HEK293 (cell line): ENCODE results near the gene ZNF200.
A peak's percentile ranks its signal among the peaks of the same experiment; 100 is the strongest.

Experiments used
- CTCF ChIA-PET: fragments of 350-600 bp; formaldehyde crosslinking; extraction: SDS; loops from one replicate; lab custom pipeline; 2021; ENCODE audit warnings: antibody characterized with exemption; lab: Yijun Ruan, JAX
- POLR2A ChIA-PET: fragments of 300-600 bp; formaldehyde crosslinking; extraction: SDS; loops from one replicate; lab custom pipeline; 2020; ENCODE audit warnings: antibody characterized with exemption, inconsistent platforms; lab: Yijun Ruan, JAX
- H3K27ac ChIP-seq: fragments of 200-500 bp; sonication (Bioruptor generic); 2 replicates; pipeline ENCODE4 v1.5.1; 2014; ENCODE audit warnings: low read depth, low read length, control low read depth, inconsistent platforms; ENCODE audit errors: extremely low read depth
- H3K36me3 ChIP-seq, 2 experiments: fragments of 200-500 bp in 1 of 2; sonication (Bioruptor generic) in 1 of 2; 1 replicate in 1 of 2; 2 replicates in 1 of 2; pipeline ENCODE4 v1.5.1; 2014 to 2017; ENCODE audit warnings: inconsistent platforms in 2 of 2, low read length in 2 of 2; ENCODE audit not compliant: control insufficient read depth in 2 of 2, insufficient read depth in 1 of 2
- H3K4me1 ChIP-seq: fragments of 200-500 bp; sonication (Bioruptor generic); 2 replicates; pipeline ENCODE4 v1.5.1; 2014; ENCODE audit warnings: mild to moderate bottlenecking, low read length, inconsistent platforms; ENCODE audit not compliant: control insufficient read depth, insufficient read depth
- H3K4me3 ChIP-seq: 2 replicates; pipeline ENCODE4 v1.5.1; 2011; ENCODE audit warnings: low read depth, mild to moderate bottlenecking, control low read depth, low read length, moderate library complexity
- H3K9me3 ChIP-seq: fragments of 200-500 bp; sonication (Bioruptor generic); 2 replicates; pipeline ENCODE4 v1.5.1; 2014; ENCODE audit warnings: low read depth, low read length, inconsistent platforms; ENCODE audit not compliant: control insufficient read depth, insufficient read depth
- EGR2 ChIP-seq: fragments of 450-650 bp; formaldehyde crosslinking; IDR thresholded peaks from 2 replicates; pipeline ENCODE4 v1.5.1; 2016; ENCODE audit warnings: low read depth, missing biosample characterization, missing genetic modification characterization
- GLIS1 ChIP-seq: fragments of 450-650 bp; formaldehyde crosslinking; IDR thresholded peaks from 2 replicates; pipeline ENCODE4 v1.5.1; 2016; ENCODE audit warnings: missing biosample characterization, missing genetic modification characterization
- KLF7 ChIP-seq: fragments of 450-650 bp; formaldehyde crosslinking; IDR thresholded peaks from 2 replicates; pipeline ENCODE4 v1.5.1; 2016; ENCODE audit warnings: missing biosample characterization, missing genetic modification characterization, borderline replicate concordance
- KLF9 ChIP-seq: fragments of 450-650 bp; formaldehyde crosslinking; IDR thresholded peaks from 2 replicates; pipeline ENCODE4 v1.5.1; 2016; ENCODE audit warnings: missing biosample characterization, missing genetic modification characterization, low read depth
- REPIN1 ChIP-seq: fragments of 450-650 bp; formaldehyde crosslinking; IDR thresholded peaks from 2 replicates; pipeline ENCODE4 v1.5.1; 2017; ENCODE audit warnings: missing biosample characterization, missing genetic modification characterization, low read depth
- SCRT2 ChIP-seq: fragments of 450-650 bp; formaldehyde crosslinking; IDR thresholded peaks from 2 replicates; pipeline ENCODE4 v1.5.1; 2016; ENCODE audit warnings: missing biosample characterization, missing genetic modification characterization
- TCF7L2 ChIP-seq: IDR thresholded peaks from 2 replicates; pipeline ENCODE4 v1.6.1; 2011; ENCODE audit warnings: low read depth, mild to moderate bottlenecking, inconsistent platforms, low read length, moderate library complexity, borderline replicate concordance
- ZNF10 ChIP-seq: fragments of 450-650 bp; formaldehyde crosslinking; IDR thresholded peaks from 2 replicates; pipeline ENCODE4 v1.5.1; 2017; ENCODE audit warnings: missing biosample characterization, missing genetic modification characterization
- ZNF140 ChIP-seq: fragments of 450-650 bp; formaldehyde crosslinking; IDR thresholded peaks from 2 replicates; pipeline ENCODE4 v1.5.1; 2016; ENCODE audit warnings: missing biosample characterization, missing genetic modification characterization
- ZNF18 ChIP-seq: fragments of 450-650 bp; formaldehyde crosslinking; IDR thresholded peaks from 2 replicates; pipeline ENCODE4 v1.5.1; 2016; ENCODE audit warnings: missing biosample characterization, missing genetic modification characterization
- ZNF335 ChIP-seq: fragments of 450-650 bp; formaldehyde crosslinking; conservative IDR thresholded peaks from 2 replicates; pipeline ENCODE4 v1.5.1; 2016; ENCODE audit warnings: missing biosample characterization, missing genetic modification characterization
- ZNF391 ChIP-seq: fragments of 450-650 bp; formaldehyde crosslinking; IDR thresholded peaks from 2 replicates; pipeline ENCODE4 v1.5.1; 2016; ENCODE audit warnings: low read depth, missing biosample characterization, missing genetic modification characterization, borderline replicate concordance
- ZNF48 ChIP-seq: fragments of 450-650 bp; formaldehyde crosslinking; IDR thresholded peaks from 2 replicates; pipeline ENCODE4 v1.5.1; 2016; ENCODE audit warnings: missing biosample characterization, missing genetic modification characterization
- ZNF488 ChIP-seq: fragments of 450-650 bp; formaldehyde crosslinking; IDR thresholded peaks from 2 replicates; pipeline ENCODE4 v1.5.1; 2016; ENCODE audit warnings: missing biosample characterization, missing genetic modification characterization
- ZNF510 ChIP-seq: fragments of 450-650 bp; formaldehyde crosslinking; IDR thresholded peaks from 2 replicates; pipeline ENCODE4 v1.5.1; 2018; ENCODE audit warnings: mild to moderate bottlenecking, missing genetic modification characterization, missing biosample characterization; ENCODE audit not compliant: insufficient replicate concordance
- ZNF530 ChIP-seq: fragments of 450-650 bp; formaldehyde crosslinking; IDR thresholded peaks from 2 replicates; pipeline ENCODE4 v1.5.1; 2016; ENCODE audit warnings: low read depth, missing biosample characterization, missing genetic modification characterization
- ZNF549 ChIP-seq: fragments of 450-650 bp; IDR thresholded peaks from 2 replicates; pipeline ENCODE4 v1.5.1; 2018; ENCODE audit warnings: missing biosample characterization, missing genetic modification characterization, mild to moderate bottlenecking, inconsistent platforms, moderate library complexity
- ZNF785 ChIP-seq: fragments of 450-650 bp; formaldehyde crosslinking; IDR thresholded peaks from 2 replicates; pipeline ENCODE4 v1.5.1; 2016; ENCODE audit warnings: missing biosample characterization, missing genetic modification characterization
- ZSCAN16 ChIP-seq: fragments of 450-650 bp; formaldehyde crosslinking; IDR thresholded peaks from 2 replicates; pipeline ENCODE4 v1.5.1; 2016; ENCODE audit warnings: missing biosample characterization, missing genetic modification characterization
- ZXDB ChIP-seq: fragments of 450-650 bp; formaldehyde crosslinking; IDR thresholded peaks from 2 replicates; pipeline ENCODE4 v1.5.1; 2016; ENCODE audit warnings: missing biosample characterization, missing genetic modification characterization
- TF ChIP-seq, protein P1 (sequence below): fragments of 450-650 bp; formaldehyde crosslinking; IDR thresholded peaks from 2 replicates; pipeline ENCODE4 v1.5.1; 2017; ENCODE audit warnings: missing biosample characterization, missing genetic modification characterization
- TF ChIP-seq, protein P2 (sequence below): fragments of 450-650 bp; formaldehyde crosslinking; IDR thresholded peaks from 2 replicates; pipeline ENCODE4 v1.5.1; 2017; ENCODE audit warnings: missing biosample characterization, missing genetic modification characterization
- TF ChIP-seq, protein P3 (sequence below): fragments of 450-650 bp; formaldehyde crosslinking; IDR thresholded peaks from 2 replicates; pipeline ENCODE4 v1.5.1; 2016; ENCODE audit warnings: missing biosample characterization, missing genetic modification characterization
- TF ChIP-seq, protein P4 (sequence below): fragments of 450-650 bp; formaldehyde crosslinking; IDR thresholded peaks from 2 replicates; pipeline ENCODE4 v1.5.1; 2016; ENCODE audit warnings: missing biosample characterization, missing genetic modification characterization, borderline replicate concordance

Gene ZNF200

GRCh38 chr16:3282730-3283542 is 48.0 kb upstream of the ZNF200 start, which contains the start of gene ZNF263 (continued):
- TF ChIP-seq, protein P1, sequence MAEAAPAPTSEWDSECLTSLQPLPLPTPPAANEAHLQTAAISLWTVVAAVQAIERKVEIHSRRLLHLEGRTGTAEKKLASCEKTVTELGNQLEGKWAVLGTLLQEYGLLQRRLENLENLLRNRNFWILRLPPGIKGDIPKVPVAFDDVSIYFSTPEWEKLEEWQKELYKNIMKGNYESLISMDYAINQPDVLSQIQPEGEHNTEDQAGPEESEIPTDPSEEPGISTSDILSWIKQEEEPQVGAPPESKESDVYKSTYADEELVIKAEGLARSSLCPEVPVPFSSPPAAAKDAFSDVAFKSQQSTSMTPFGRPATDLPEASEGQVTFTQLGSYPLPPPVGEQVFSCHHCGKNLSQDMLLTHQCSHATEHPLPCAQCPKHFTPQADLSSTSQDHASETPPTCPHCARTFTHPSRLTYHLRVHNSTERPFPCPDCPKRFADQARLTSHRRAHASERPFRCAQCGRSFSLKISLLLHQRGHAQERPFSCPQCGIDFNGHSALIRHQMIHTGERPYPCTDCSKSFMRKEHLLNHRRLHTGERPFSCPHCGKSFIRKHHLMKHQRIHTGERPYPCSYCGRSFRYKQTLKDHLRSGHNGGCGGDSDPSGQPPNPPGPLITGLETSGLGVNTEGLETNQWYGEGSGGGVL (tag by site-specific recombination) = 0 out of 2 replicates have a peak, but pooled peaks have one; percentile 16
- peak; percentile 99 for TF ChIP-seq ZXDB (tag by site-specific recombination)
- TF ChIP-seq ZNF48 (tag by site-specific recombination) = no peak
- no peak for TF ChIP-seq ZNF18 (tag by site-specific recombination)
- peak; percentile 65; the same call in 1 of the 2 replicates for TF ChIP-seq KLF7 (tag by site-specific recombination)
- TF ChIP-seq ZNF549 = no peak
- no peak for TF ChIP-seq TCF7L2
- TF ChIP-seq ZNF140 = no peak
- TF ChIP-seq SCRT2 (tag by site-specific recombination) = no peak
- peak; percentile 87 for TF ChIP-seq EGR2
- no peak for TF ChIP-seq GLIS1
- TF ChIP-seq, protein P2, sequence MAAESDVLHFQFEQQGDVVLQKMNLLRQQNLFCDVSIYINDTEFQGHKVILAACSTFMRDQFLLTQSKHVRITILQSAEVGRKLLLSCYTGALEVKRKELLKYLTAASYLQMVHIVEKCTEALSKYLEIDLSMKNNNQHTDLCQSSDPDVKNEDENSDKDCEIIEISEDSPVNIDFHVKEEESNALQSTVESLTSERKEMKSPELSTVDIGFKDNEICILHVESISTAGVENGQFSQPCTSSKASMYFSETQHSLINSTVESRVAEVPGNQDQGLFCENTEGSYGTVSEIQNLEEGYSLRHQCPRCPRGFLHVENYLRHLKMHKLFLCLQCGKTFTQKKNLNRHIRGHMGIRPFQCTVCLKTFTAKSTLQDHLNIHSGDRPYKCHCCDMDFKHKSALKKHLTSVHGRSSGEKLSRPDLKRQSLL (tag by site-specific recombination) = peak; percentile 93
- no peak for TF ChIP-seq ZNF530 (tag by site-specific recombination)
- no peak for TF ChIP-seq ZNF10 (tag by site-specific recombination)
- TF ChIP-seq ZNF510 (tag by site-specific recombination) = no peak
- no peak for TF ChIP-seq REPIN1 (tag by site-specific recombination)
- no peak; the same call in 1 of the 2 replicates for TF ChIP-seq ZNF391 (tag by site-specific recombination)
- TF ChIP-seq ZNF785 (tag by site-specific recombination) = peak; percentile 90
- peak; percentile 90 for TF ChIP-seq KLF9 (tag by site-specific recombination)
- no peak for TF ChIP-seq ZNF488
- TF ChIP-seq ZSCAN16 = no peak

GRCh38 chr16:3282103-3282729 is 47.3 kb upstream of the ZNF200 start:
- peak overlapping the region; percentile 94 for H3K27ac ChIP-seq
- POLR2A ChIA-PET = interaction anchor here (0.5 to 3.0 kb wide), 23 partner anchors 10 to 406 kb away, joined by 3 to 21 read pairs (median 5); partner anchors contain the start of genes NAA60, OR1F1, TIGD7 and ZNF174
- CTCF ChIA-PET = interaction anchor here (5.6 kb wide), 1 partner anchor 15 kb away, joined by 35 read pairs; no protein-coding TSS in a partner anchor
- TF ChIP-seq ZNF335 (tag by site-specific recombination) (peak; percentile 65), ZNF140 (no peak)
- TF ChIP-seq, protein P3, sequence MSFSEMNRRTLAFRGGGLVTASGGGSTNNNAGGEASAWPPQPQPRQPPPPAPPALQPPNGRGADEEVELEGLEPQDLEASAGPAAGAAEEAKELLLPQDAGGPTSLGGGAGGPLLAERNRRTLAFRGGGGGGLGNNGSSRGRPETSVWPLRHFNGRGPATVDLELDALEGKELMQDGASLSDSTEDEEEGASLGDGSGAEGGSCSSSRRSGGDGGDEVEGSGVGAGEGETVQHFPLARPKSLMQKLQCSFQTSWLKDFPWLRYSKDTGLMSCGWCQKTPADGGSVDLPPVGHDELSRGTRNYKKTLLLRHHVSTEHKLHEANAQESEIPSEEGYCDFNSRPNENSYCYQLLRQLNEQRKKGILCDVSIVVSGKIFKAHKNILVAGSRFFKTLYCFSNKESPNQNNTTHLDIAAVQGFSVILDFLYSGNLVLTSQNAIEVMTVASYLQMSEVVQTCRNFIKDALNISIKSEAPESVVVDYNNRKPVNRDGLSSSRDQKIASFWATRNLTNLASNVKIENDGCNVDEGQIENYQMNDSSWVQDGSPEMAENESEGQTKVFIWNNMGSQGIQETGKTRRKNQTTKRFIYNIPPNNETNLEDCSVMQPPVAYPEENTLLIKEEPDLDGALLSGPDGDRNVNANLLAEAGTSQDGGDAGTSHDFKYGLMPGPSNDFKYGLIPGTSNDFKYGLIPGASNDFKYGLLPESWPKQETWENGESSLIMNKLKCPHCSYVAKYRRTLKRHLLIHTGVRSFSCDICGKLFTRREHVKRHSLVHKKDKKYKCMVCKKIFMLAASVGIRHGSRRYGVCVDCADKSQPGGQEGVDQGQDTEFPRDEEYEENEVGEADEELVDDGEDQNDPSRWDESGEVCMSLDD (tag by site-specific recombination) = no peak
- TF ChIP-seq, protein P4, sequence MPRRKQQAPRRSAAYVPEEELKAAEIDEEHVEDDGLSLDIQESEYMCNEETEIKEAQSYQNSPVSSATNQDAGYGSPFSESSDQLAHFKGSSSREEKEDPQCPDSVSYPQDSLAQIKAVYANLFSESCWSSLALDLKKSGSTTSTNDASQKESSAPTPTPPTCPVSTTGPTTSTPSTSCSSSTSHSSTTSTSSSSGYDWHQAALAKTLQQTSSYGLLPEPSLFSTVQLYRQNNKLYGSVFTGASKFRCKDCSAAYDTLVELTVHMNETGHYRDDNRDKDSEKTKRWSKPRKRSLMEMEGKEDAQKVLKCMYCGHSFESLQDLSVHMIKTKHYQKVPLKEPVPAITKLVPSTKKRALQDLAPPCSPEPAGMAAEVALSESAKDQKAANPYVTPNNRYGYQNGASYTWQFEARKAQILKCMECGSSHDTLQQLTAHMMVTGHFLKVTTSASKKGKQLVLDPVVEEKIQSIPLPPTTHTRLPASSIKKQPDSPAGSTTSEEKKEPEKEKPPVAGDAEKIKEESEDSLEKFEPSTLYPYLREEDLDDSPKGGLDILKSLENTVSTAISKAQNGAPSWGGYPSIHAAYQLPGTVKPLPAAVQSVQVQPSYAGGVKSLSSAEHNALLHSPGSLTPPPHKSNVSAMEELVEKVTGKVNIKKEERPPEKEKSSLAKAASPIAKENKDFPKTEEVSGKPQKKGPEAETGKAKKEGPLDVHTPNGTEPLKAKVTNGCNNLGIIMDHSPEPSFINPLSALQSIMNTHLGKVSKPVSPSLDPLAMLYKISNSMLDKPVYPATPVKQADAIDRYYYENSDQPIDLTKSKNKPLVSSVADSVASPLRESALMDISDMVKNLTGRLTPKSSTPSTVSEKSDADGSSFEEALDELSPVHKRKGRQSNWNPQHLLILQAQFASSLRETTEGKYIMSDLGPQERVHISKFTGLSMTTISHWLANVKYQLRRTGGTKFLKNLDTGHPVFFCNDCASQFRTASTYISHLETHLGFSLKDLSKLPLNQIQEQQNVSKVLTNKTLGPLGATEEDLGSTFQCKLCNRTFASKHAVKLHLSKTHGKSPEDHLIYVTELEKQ (tag by site-specific recombination) = no peak

More at GRCh38 chr16:3282103-3282729, 47.3 kb upstream of the ZNF200 start:
- H3K36me3 ChIP-seq = peaks cover 0 to 31% of the 10 kb centered on the region in 2 experiments; a peak in 1 of 3 replicates
- no peaks in the 10 kb centered on the region for H3K4me1 ChIP-seq
- H3K4me3 ChIP-seq = peak overlapping the region; percentile 74
- no peaks in the 10 kb centered on the region for H3K9me3 ChIP-seq
